Trophoblast cell (in vitro differentiated cells and primary cell): ENCODE measurements around the gene CTRB1.

Source experiments
- DNase-seq, 2 donors: peaks; one replicate each; pipeline ENCODE4 v3.0.0-alpha.2; 2016
- H2AFZ ChIP-seq: 2 replicates; pipeline ENCODE4 v1.6.1; 2013; ENCODE audit warnings: low read length, moderate library complexity, mild to moderate bottlenecking; ENCODE audit not compliant: insufficient read depth, poor library complexity
- H2AK5ac ChIP-seq: 2 replicates; pipeline ENCODE4 v1.6.1; 2013; ENCODE audit warnings: mild to moderate bottlenecking, low read length
- H2BK120ac ChIP-seq: 2 replicates; pipeline ENCODE4 v1.6.1; 2013; ENCODE audit warnings: low read length, mild to moderate bottlenecking, moderate library complexity; ENCODE audit not compliant: insufficient read depth, poor library complexity
- H2BK12ac ChIP-seq: 2 replicates; pipeline ENCODE4 v1.6.1; 2013; ENCODE audit warnings: mild to moderate bottlenecking, low read length, moderate library complexity
- H2BK5ac ChIP-seq: 2 replicates; pipeline ENCODE4 v1.6.1; 2013; ENCODE audit warnings: low read length, low read depth, moderate library complexity, mild to moderate bottlenecking; ENCODE audit not compliant: poor library complexity
- H3K14ac ChIP-seq: 2 replicates; pipeline ENCODE4 v1.6.1; 2013; ENCODE audit warnings: mild to moderate bottlenecking, low read length
- H3K18ac ChIP-seq: 2 replicates; pipeline ENCODE4 v1.6.1; 2013; ENCODE audit warnings: mild to moderate bottlenecking, low read length
- H3K23ac ChIP-seq: 2 replicates; pipeline ENCODE4 v1.6.1; 2013; ENCODE audit warnings: low read length
- H3K27ac ChIP-seq: 2 replicates; pipeline ENCODE4 v1.5.1; 2013; ENCODE audit warnings: low read depth, mild to moderate bottlenecking, inconsistent platforms, low read length, moderate library complexity
- H3K27me3 ChIP-seq: 2 replicates; pipeline ENCODE4 v1.6.1; 2013; ENCODE audit warnings: inconsistent platforms, mild to moderate bottlenecking, low read length, moderate library complexity; ENCODE audit not compliant: insufficient read depth
- H3K36me3 ChIP-seq, 2 experiments: 1 replicate in 1 of 2; 2 replicates in 1 of 2; pipeline ENCODE4 v1.6.1; 2013; ENCODE audit warnings: low read length in 2 of 2, mild to moderate bottlenecking in 2 of 2, moderate library complexity in 1 of 2; ENCODE audit not compliant: insufficient read depth in 2 of 2, control insufficient read depth in 1 of 2
- H3K4ac ChIP-seq: 2 replicates; pipeline ENCODE4 v1.6.1; 2013; ENCODE audit warnings: low read depth, mild to moderate bottlenecking, low read length, moderate library complexity
- H3K4me1 ChIP-seq, 2 experiments: 1 replicate in 1 of 2; 2 replicates in 1 of 2; pipeline ENCODE4 v1.6.1; 2013; ENCODE audit warnings: low read length in 2 of 2, mild to moderate bottlenecking in 2 of 2, moderate library complexity in 1 of 2; ENCODE audit not compliant: insufficient read depth in 2 of 2, control insufficient read depth in 1 of 2
- H3K4me2 ChIP-seq: 2 replicates; pipeline ENCODE4 v1.6.1; 2013; ENCODE audit warnings: inconsistent platforms, mild to moderate bottlenecking, low read length, moderate library complexity
- H3K4me3 ChIP-seq: 2 replicates; pipeline ENCODE4 v1.5.1; 2013; ENCODE audit warnings: mild to moderate bottlenecking, low read depth, low read length, inconsistent platforms
- H3K79me1 ChIP-seq: one replicate; pipeline ENCODE4 v1.6.1; 2013; ENCODE audit warnings: low read length
- H3K79me2 ChIP-seq: 2 replicates; pipeline ENCODE4 v1.6.1; 2013; ENCODE audit warnings: low read length, mild to moderate bottlenecking; ENCODE audit not compliant: control insufficient read depth, insufficient read depth, poor library complexity
- H3K9ac ChIP-seq: 2 replicates; pipeline ENCODE4 v1.6.1; 2013; ENCODE audit warnings: mild to moderate bottlenecking, low read length
- H3K9me3 ChIP-seq: 2 replicates; pipeline ENCODE4 v1.6.1; 2013; ENCODE audit warnings: low read depth, mild to moderate bottlenecking, control low read depth, inconsistent platforms, low read length; ENCODE audit not compliant: insufficient read depth
- H4K12ac ChIP-seq: 2 replicates; pipeline ENCODE4 v1.6.1; 2013; ENCODE audit warnings: low read depth, mild to moderate bottlenecking, low read length, moderate library complexity
- H4K8ac ChIP-seq: 2 replicates; pipeline ENCODE4 v1.6.1; 2013; ENCODE audit warnings: low read depth, mild to moderate bottlenecking, low read length, moderate library complexity
- H4K91ac ChIP-seq: one replicate; pipeline ENCODE4 v1.6.1; 2013; ENCODE audit warnings: low read depth, mild to moderate bottlenecking, low read length, moderate library complexity
- WGBS: extraction: QIAGEN DNeasy Blood & Tissue Kit; methylation state at CpG from one replicate; pipeline ENCODE4 v1.1.7; 2013; ENCODE audit warnings: missing lambda C conversion rate; ENCODE audit not compliant: insufficient read length, insufficient coverage; ENCODE audit errors: extremely low coverage; 5-methylcytosine and 5-hydroxymethylcytosine counted together

The CTRB1 gene

GRCh38 chr16:75261590-75262078, 42.8 kb downstream of the CTRB1 start:
- Histone ChIP-seq H3K18ac (no peak overlapping the region), H3K79me2 (peaks cover 65% of the 10 kb centered on the region), H3K23ac (no peak overlapping the region), H3K4me3 (no peak overlapping the region), H4K8ac (no peak overlapping the region), H3K9ac (no peak overlapping the region), H3K4me2 (no peak overlapping the region), H2BK12ac (no peak overlapping the region), H3K9me3 (peaks cover 2% of the 10 kb centered on the region), H4K12ac (no peak overlapping the region), H3K14ac (no peak overlapping the region), H3K27me3 (no peaks in the 10 kb centered on the region), H3K79me1 (peaks cover 25% of the 10 kb centered on the region), H2BK120ac (no peak overlapping the region), H2AK5ac (no peak overlapping the region), H3K4me1 (peaks cover 43 to 69% of the 10 kb centered on the region in 2 experiments), H3K36me3 (peaks cover 26 to 30% of the 10 kb centered on the region in 2 experiments), H4K91ac (no peak overlapping the region), H3K27ac (no peak overlapping the region), H3K4ac (peak overlapping the region; percentile 97), H2BK5ac (no peak overlapping the region), H2AFZ (no peak overlapping the region)
- no CpG with 5 or more reads among the region's 3 CpGs for WGBS
- DNase-seq: no peak

DNA sequence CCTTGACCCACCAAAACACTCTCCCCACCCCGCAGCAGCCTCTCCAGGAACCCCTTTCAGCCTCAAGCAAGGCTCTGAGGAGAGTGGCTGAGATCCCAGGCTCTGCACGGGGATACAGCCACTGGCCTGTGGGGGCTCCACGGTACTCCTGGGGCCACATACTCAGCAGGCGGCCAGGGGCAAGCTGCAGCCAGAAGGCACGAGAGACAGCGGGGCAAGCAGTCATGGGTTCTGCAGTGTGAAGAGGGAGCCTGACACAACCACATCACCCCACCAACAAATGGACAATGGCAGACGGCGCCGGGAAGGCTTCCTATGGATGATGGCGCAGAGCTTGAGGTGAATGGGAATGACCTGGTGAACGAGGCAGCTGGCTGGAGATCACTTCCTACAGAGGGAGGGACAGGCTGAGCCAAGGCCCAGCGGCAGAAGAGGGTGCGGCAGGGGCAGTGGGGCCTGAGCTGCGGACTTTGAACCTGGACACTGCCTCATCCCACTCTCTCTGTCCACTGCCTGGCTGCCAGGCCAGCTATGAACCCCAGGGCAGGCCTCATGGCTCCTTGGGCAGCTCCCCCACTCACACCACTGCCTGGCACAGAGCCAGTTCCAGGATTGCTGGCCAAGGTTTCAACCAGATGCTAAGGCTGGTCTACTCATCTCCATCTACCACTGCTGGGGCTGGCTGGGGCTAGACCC, 43.5 kb downstream of the CTRB1 start:
- Histone ChIP-seq H3K4me3 (no peak overlapping the region), H2BK120ac (no peak overlapping the region), H3K36me3 (peaks cover 26 to 30% of the 10 kb centered on the region in 2 experiments), H3K79me1 (peaks cover 26% of the 10 kb centered on the region), H3K4me1 (peaks cover 39 to 67% of the 10 kb centered on the region in 2 experiments), H3K4ac (peak overlapping the region; percentile 97), H4K91ac (no peak overlapping the region), H2AK5ac (no peak overlapping the region), H2BK12ac (no peak overlapping the region), H3K27ac (no peak overlapping the region), H3K79me2 (peaks cover 59% of the 10 kb centered on the region), H3K27me3 (no peaks in the 10 kb centered on the region), H4K8ac (no peak overlapping the region), H3K9ac (no peak overlapping the region), H2BK5ac (no peak overlapping the region), H3K14ac (no peak overlapping the region), H3K23ac (no peak overlapping the region), H3K4me2 (no peak overlapping the region), H3K9me3 (peaks cover 2% of the 10 kb centered on the region), H3K18ac (no peak overlapping the region), H4K12ac (no peak overlapping the region), H2AFZ (no peak overlapping the region)
- DNase-seq: no peak
- no CpG with 5 or more reads among the region's 14 CpGs for WGBS

- Histone ChIP-seq H3K14ac (no peak overlapping the region), H3K9me3 (peaks cover 2% of the 10 kb centered on the region), H3K27ac (no peak overlapping the region), H2BK12ac (no peak overlapping the region), H3K4me3 (no peak overlapping the region), H3K79me1 (peaks cover 26% of the 10 kb centered on the region), H3K36me3 (peaks cover 26 to 30% of the 10 kb centered on the region in 2 experiments), H3K4me2 (no peak overlapping the region), H3K4ac (peak overlapping the region; percentile 97), H3K79me2 (peaks cover 57% of the 10 kb centered on the region), H2AK5ac (no peak overlapping the region), H3K4me1 (peaks cover 40 to 65% of the 10 kb centered on the region in 2 experiments), H3K23ac (no peak overlapping the region), H4K8ac (no peak overlapping the region), H2BK120ac (no peak overlapping the region), H2BK5ac (no peak overlapping the region), H3K18ac (no peak overlapping the region), H2AFZ (no peak overlapping the region), H4K91ac (no peak overlapping the region), H4K12ac (no peak overlapping the region), H3K9ac (no peak overlapping the region), H3K27me3 (no peaks in the 10 kb centered on the region)
- no CpG with 5 or more reads among the region's 5 CpGs for WGBS
- no peak for DNase-seq
These were observed 44.0 kb downstream of the CTRB1 start for GRCh38 chr16:75262800-75263127.

- H4K91ac ChIP-seq: no peak overlapping the region
- H2AK5ac ChIP-seq: no peak overlapping the region
- H3K79me2 ChIP-seq: peaks cover 52% of the 10 kb centered on the region
- H3K4me3 ChIP-seq: no peak overlapping the region
- peaks cover 2% of the 10 kb centered on the region for H3K9me3 ChIP-seq
- H3K27me3 ChIP-seq: no peaks in the 10 kb centered on the region
- peaks cover 26 to 30% of the 10 kb centered on the region in 2 experiments for H3K36me3 ChIP-seq
- peaks cover 27% of the 10 kb centered on the region for H3K79me1 ChIP-seq
- H3K14ac ChIP-seq: no peak overlapping the region
- no peak for DNase-seq
- no peak overlapping the region for H2BK120ac ChIP-seq
- H3K18ac ChIP-seq: no peak overlapping the region
- no peak overlapping the region for H3K9ac ChIP-seq
- no peak overlapping the region for H4K8ac ChIP-seq
- peaks cover 40 to 64% of the 10 kb centered on the region in 2 experiments for H3K4me1 ChIP-seq
- no peak overlapping the region for H3K23ac ChIP-seq
- peak overlapping the region; percentile 82 for H3K4me2 ChIP-seq
- WGBS: no CpG with 5 or more reads among the region's 14 CpGs
- H2AFZ ChIP-seq: no peak overlapping the region
- H3K27ac ChIP-seq: no peak overlapping the region
- H3K4ac ChIP-seq: peak overlapping the region; percentile 97
- H2BK12ac ChIP-seq: peak overlapping the region; percentile 10
- H4K12ac ChIP-seq: no peak overlapping the region
- H2BK5ac ChIP-seq: no peak overlapping the region
These were observed 44.6 kb downstream of the CTRB1 start for GRCh38 chr16:75263291-75263962.
